HEK293T (cell line): ENCODE results near the gene NXPH4.

Source experiments
- CTCF ChIA-PET: fragments of 350-600 bp; formaldehyde crosslinking; extraction: SDS; loops from one replicate; lab custom pipeline; 2021; ENCODE audit warnings: antibody characterized with exemption, inconsistent platforms; lab: Yijun Ruan, JAX
- POLR2A ChIA-PET: fragments of 350-600 bp; formaldehyde crosslinking; extraction: SDS; loops from one replicate; lab custom pipeline; 2020; ENCODE audit warnings: antibody characterized with exemption, inconsistent platforms; lab: Yijun Ruan, JAX
- DNase-seq: peaks from one replicate; pipeline ENCODE4 v3.0.0; 2012; ENCODE audit warnings: mixed read lengths; ENCODE audit errors: extremely low spot score
- ARNT ChIP-seq: fragments of 450-650 bp; IDR thresholded peaks from 2 replicates; pipeline ENCODE4 v1.6.1; 2017; ENCODE audit warnings: mild to moderate bottlenecking
- BHLHE40 ChIP-seq: fragments of 450-650 bp; IDR thresholded peaks from 2 replicates; pipeline ENCODE4 v1.6.1; 2016; ENCODE audit warnings: mild to moderate bottlenecking, moderate library complexity, borderline replicate concordance
- CTBP1 ChIP-seq: fragments of 450-650 bp; IDR thresholded peaks from 2 replicates; pipeline ENCODE4 v1.6.1; 2016; ENCODE audit warnings: borderline replicate concordance
- ELF4 ChIP-seq: fragments of 450-650 bp; IDR thresholded peaks from 2 replicates; pipeline ENCODE4 v1.6.1; 2017; ENCODE audit warnings: antibody characterized with exemption
- FOXA1 ChIP-seq: fragments of 450-650 bp; IDR thresholded peaks from 2 replicates; pipeline ENCODE4 v1.6.1; 2016; ENCODE audit warnings: mild to moderate bottlenecking
- FOXK2 ChIP-seq: fragments of 450-650 bp; IDR thresholded peaks from 2 replicates; pipeline ENCODE4 v1.6.1; 2016; ENCODE audit warnings: mild to moderate bottlenecking
- FOXM1 ChIP-seq: fragments of 450-650 bp; IDR thresholded peaks from 2 replicates; pipeline ENCODE4 v1.6.1; 2017; ENCODE audit warnings: mild to moderate bottlenecking, borderline replicate concordance
- HDGF ChIP-seq: fragments of 450-650 bp; IDR thresholded peaks from 2 replicates; pipeline ENCODE4 v1.6.1; 2017; ENCODE audit warnings: antibody characterized with exemption, borderline replicate concordance
- L3MBTL2 ChIP-seq: fragments of 450-650 bp; conservative IDR thresholded peaks from 2 replicates; pipeline ENCODE4 v1.6.1; 2016; ENCODE audit warnings: mild to moderate bottlenecking
- LEF1 ChIP-seq: fragments of 450-650 bp; IDR thresholded peaks from 2 replicates; pipeline ENCODE4 v1.6.1; 2017; ENCODE audit warnings: mild to moderate bottlenecking, borderline replicate concordance
- NFRKB ChIP-seq: fragments of 450-650 bp; IDR thresholded peaks from 2 replicates; pipeline ENCODE4 v1.6.1; 2016; ENCODE audit warnings: mild to moderate bottlenecking, moderate library complexity
- PKNOX1 ChIP-seq: fragments of 450-650 bp; IDR thresholded peaks from 2 replicates; pipeline ENCODE4 v1.6.1; 2016
- SP1 ChIP-seq: fragments of 450-650 bp; IDR thresholded peaks from 2 replicates; pipeline ENCODE4 v1.6.1; 2017
- SUZ12 ChIP-seq: fragments of 450-650 bp; IDR thresholded peaks from 2 replicates; pipeline ENCODE4 v1.6.1; 2016; ENCODE audit warnings: mild to moderate bottlenecking
- TARDBP ChIP-seq: fragments of 450-650 bp; IDR thresholded peaks from 2 replicates; pipeline ENCODE4 v1.6.1; 2016
- ZNF384 ChIP-seq: fragments of 450-650 bp; IDR thresholded peaks from 2 replicates; pipeline ENCODE4 v1.6.1; 2016

NXPH4 gene

GRCh38 chr12:57235017-57235727 is 18.6 kb downstream of the NXPH4 start:
- TF ChIP-seq ELF4 (no peak), ARNT (no peak), BHLHE40 (no peak), NFRKB (no peak), TARDBP (no peak), FOXA1 (no peak), L3MBTL2 (no peak), HDGF (no peak), FOXM1 (no peak), ZNF384 (no peak), CTBP1 (no peak), SP1 (no peak), PKNOX1 (no peak), LEF1 (no peak), SUZ12 (no peak), FOXK2 (no peak)
- ChIA-PET POLR2A (no interaction called here), CTCF (no interaction called here)
- no peak for DNase-seq

DNA sequence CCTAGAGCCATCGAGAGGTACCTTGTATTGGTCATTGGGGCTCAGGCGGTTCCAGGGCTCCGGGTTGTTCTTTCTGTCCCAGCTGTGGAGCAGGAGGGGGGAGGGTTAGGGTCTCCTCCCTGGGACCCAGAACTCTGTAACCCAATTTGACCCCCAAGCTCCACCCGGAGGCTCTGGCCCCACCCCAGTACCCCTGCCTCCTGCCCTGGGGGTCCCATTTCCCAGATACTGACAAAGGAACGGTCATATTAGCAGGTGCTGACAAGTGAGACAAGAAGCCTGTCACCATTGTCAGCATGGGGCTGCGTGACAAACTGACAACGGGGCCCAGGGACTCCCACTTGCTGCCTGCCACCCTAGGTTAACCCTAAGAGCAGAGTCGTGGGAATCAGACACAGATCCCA is 19.1 kb downstream of the NXPH4 start:
- DNase-seq = no peak
- ChIA-PET POLR2A (no interaction called here), CTCF (no interaction called here)
- TF ChIP-seq PKNOX1 (no peak), NFRKB (no peak), SP1 (no peak), CTBP1 (no peak), ELF4 (no peak), LEF1 (no peak), FOXM1 (no peak), SUZ12 (no peak), ZNF384 (no peak), ARNT (no peak), BHLHE40 (no peak), HDGF (no peak), L3MBTL2 (no peak), FOXK2 (no peak), TARDBP (no peak), FOXA1 (no peak)

DNA sequence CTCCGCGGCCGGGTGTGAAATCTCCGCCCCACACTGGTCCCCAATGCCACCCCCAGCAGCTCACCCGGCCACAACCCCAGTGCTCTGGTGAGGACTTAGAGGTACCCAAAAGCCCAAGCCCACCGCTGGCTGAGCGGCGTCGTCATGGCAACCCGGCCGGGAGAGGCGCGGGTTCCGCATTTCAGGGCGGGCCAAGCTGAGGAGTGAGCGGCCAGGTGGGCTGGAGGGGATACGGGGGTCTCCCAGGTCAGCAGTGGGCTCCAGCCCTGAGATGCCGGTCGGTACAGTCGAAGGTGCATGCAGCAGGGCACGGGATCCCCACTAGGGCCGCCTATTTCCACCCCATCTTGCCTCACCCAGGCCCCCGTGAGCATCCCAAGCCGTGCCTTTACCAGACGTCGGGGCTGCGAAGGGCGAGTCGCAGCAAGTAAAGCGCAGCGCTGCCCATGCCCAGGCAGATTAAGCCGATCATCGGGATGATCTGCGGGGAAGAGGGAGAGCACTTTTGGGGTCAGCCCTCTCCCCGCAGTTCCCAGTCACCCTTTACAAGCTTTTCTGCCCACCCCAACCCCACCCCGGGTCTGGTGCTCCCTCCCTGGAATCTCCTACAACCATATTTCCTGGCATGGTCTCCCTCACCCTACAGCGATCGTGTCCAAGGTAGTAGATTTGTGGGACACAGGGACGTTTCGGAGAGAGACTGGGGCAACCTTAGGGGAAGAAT is 19.8 kb downstream of the NXPH4 start:
- ChIA-PET POLR2A (interaction anchor here (2.9 kb wide), 1 partner anchor 10 kb away, joined by 9 read pairs; no protein-coding TSS in a partner anchor), CTCF (interaction anchor here (1.0 to 10.1 kb wide), 3 partner anchors 9 to 22 kb away, joined by 4 to 121 read pairs (median 9); no protein-coding TSS in a partner anchor)
- no peak for TF ChIP-seq ELF4
- no peak for DNase-seq

GRCh38 chr12:57236925-57237595 is 20.5 kb downstream of the NXPH4 start:
- CTCF ChIA-PET = interaction anchor here (1.0 to 10.1 kb wide), 4 partner anchors 10 to 23 kb away, joined by 4 to 121 read pairs (median 8); no protein-coding TSS in a partner anchor

DNA sequence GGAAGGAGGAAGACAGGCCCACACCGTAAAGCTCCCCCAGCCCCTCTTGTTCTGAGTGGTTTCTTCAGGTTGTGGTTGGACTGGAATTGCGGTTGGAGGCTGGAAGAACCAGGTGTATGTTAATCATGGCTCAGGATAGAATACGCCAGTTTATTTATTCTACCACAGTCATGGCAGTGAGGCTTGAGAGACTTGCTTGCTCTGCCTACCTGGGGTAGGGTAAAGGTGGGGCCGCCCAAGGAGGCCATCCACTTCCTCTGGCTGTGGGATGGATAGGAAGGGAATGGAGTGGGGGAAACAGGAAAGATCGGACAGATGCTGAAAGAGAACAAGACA is 21.0 kb downstream of the NXPH4 start:
- POLR2A ChIA-PET = interaction anchor here (0.7 to 7.0 kb wide), 3 partner anchors 7 to 22 kb away, joined by 3 to 80 read pairs (median 9); partner anchors contain the start of gene SHMT2
- TF ChIP-seq TARDBP (no peak), LEF1 (no peak), NFRKB (no peak), ZNF384 (no peak), HDGF (no peak), SP1 (no peak), BHLHE40 (no peak), FOXM1 (no peak), L3MBTL2 (no peak), ARNT (no peak), FOXK2 (no peak), PKNOX1 (no peak), FOXA1 (no peak), ELF4 (no peak), SUZ12 (no peak), CTBP1 (no peak)
- CTCF ChIA-PET = interaction anchor here (1.0 to 10.1 kb wide), 4 partner anchors 10 to 24 kb away, joined by 4 to 121 read pairs (median 8); no protein-coding TSS in a partner anchor
- DNase-seq = no peak

More at GRCh38 chr12:57236925-57237595, 20.5 kb downstream of the NXPH4 start:
- DNase-seq = no peak
- POLR2A ChIA-PET = interaction anchor here (0.7 to 2.9 kb wide), 2 partner anchors 10 to 21 kb away, joined by 3 to 9 read pairs; no protein-coding TSS in a partner anchor
- TF ChIP-seq HDGF = no peak
- TF ChIP-seq L3MBTL2 = no peak
- no peak for TF ChIP-seq ZNF384
- no peak for TF ChIP-seq ARNT
- no peak for TF ChIP-seq LEF1
